ENCODE measurements around the gene LAMC3. TPM values are rescaled to one million over a fixed set of nuclear protein-coding genes. Genes with fewer than 3 reads are reported as not detected.
A peak's percentile ranks its signal among the peaks of the same experiment; 100 is the strongest.

LAMC3 gene
- total and polyA plus RNA-seq, 5 donors from 2014 or later, result 0.37 to 1.2 (median 0.66) TPM

DNA sequence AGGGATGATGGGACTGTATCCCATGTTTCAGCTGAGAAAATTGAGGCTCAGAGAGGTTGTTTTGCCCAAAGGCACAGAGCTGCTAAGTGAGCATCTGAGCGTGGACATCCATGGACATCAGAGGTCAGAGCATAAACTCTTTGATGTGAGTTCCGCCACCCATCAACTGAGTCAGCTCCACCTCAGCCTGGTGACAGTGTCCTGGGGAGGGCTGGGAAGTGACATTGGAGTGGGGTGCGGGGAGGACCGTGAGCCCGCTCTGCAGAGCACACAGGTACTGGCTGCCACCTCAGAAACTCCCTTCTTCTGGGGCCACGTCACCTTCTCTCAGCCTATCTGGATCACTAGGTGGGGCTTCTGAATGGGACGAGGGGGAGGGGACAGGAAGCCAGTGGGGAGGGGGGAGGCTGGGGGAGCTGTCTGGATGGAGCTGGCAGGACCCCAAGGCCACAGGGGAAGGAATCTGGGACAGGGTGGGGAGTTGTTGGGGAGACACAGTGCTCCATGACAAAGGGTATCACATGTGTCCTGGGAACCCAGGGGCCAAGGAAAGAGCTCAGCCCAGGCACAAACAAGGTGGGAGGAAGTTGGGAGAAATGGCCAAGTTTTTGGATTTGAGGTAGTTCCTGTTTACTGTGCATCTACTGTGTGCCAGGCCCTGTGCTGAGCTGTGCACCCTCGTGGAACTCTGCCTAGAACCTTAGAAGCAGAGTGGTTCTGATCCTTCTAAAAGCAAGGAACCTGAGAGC lies 2.5 kb downstream of the LAMC3 start:
- H3K36me3 Mint-ChIP-seq, result no peaks in the 10 kb centered on the region
- no peak for ATAC-seq (ENCODE audit: low read depth in 2 of 2)
- Histone ChIP-seq H3K27ac (ENCODE audit: insufficient read depth, low read length, poor library complexity, severe bottlenecking) (no peak overlapping the region), H3K4me1 (ENCODE audit: control insufficient read depth, insufficient read depth, low read length, poor library complexity, severe bottlenecking) (no peaks in the 10 kb centered on the region), H3K36me3 (ENCODE audit: control insufficient read depth, insufficient read depth, low read length) (no peaks in the 10 kb centered on the region), H3K27me3 (ENCODE audit: control insufficient read depth, insufficient read depth, low read length) (peaks cover 3% of the 10 kb centered on the region), H3K4me3 (ENCODE audit: low read depth, low read length) (no peak overlapping the region), H3K9me3 (ENCODE audit: control insufficient read depth in 2 of 2, low read length in 2 of 2) (no peaks in the 10 kb centered on the region)
- peaks cover 0 to 4% (median 0%) of the 10 kb centered on the region in 4 donors for H3K4me1 Mint-ChIP-seq
- H3K9me3 Mint-ChIP-seq, result peaks cover 0 to 1% (median 0%) of the 10 kb centered on the region in 7 donors
- H3K27me3 Mint-ChIP-seq, result peaks cover 38% of the 10 kb centered on the region
- H3K27ac Mint-ChIP-seq, result no peak overlapping the region
- DNase-seq, result no peak
- H3K4me3 Mint-ChIP-seq, result peak overlapping the region in 1 of 4 donors; percentile 43

DNA sequence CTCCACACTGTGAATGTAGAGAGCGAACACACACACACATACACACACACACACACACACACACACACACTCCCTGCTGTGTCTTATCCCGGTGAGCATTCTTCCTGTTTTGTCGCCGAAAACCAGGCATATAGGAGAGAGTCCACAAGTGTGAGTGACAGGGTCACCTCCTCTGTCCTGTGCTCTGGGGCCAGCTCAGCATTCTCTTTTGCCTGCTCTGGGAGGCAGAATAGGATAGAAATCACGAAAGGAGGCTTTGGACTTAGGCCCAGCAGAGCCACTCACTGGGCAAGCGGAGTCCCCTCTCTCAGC lies 3.0 kb downstream of the LAMC3 start:
- H3K27ac Mint-ChIP-seq, result no peak overlapping the region
- H3K36me3 ChIP-seq (ENCODE audit: control insufficient read depth, insufficient read depth, low read length), result no peaks in the 10 kb centered on the region
- H3K27me3 Mint-ChIP-seq, result peaks cover 33% of the 10 kb centered on the region
- H3K4me3 ChIP-seq (ENCODE audit: low read depth, low read length), result no peak overlapping the region
- no peaks in the 10 kb centered on the region for H3K4me1 ChIP-seq (ENCODE audit: control insufficient read depth, insufficient read depth, low read length, poor library complexity, severe bottlenecking)
- no peak overlapping the region for H3K27ac ChIP-seq (ENCODE audit: insufficient read depth, low read length, poor library complexity, severe bottlenecking)
- DNase-seq (no peak), ATAC-seq (ENCODE audit: low read depth in 2 of 2) (no peak)
- peaks cover 0 to 4% (median 0%) of the 10 kb centered on the region in 4 donors for H3K4me1 Mint-ChIP-seq
- H3K36me3 Mint-ChIP-seq, result no peaks in the 10 kb centered on the region
- peaks cover 0 to 1% (median 0%) of the 10 kb centered on the region in 7 donors for H3K9me3 Mint-ChIP-seq
- no peaks in the 10 kb centered on the region for H3K9me3 ChIP-seq (ENCODE audit: control insufficient read depth in 2 of 2, low read length in 2 of 2)
- no peak overlapping the region for H3K4me3 Mint-ChIP-seq
- peaks cover 3% of the 10 kb centered on the region for H3K27me3 ChIP-seq (ENCODE audit: control insufficient read depth, insufficient read depth, low read length)

DNA sequence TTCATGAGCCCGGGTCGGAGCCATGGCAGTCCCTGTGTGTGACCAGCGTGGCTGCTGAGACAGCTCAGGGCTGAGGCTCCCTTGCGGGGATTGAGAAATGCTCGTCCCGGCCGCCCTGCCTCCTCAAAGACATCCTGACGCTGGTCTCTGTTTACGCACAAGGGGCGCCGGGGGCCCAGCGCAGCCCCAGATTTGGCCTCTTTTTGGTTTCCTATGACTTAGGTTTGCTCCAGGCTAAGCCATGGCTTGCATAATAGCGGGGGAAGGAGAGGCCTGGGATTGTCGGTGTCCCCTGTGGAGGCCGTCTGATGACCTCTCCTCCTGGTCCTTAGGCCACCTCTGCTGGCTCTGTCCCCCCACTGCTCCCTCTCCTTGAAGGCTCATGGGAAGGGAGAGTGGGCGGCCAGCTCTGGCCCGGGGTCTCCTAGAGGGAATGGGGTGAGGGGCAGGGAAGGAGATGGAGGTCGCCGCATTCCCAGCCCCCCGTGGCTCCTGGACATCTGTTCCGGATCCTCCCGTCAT lies 3.5 kb downstream of the LAMC3 start:
- ATAC-seq (ENCODE audit: low read depth in 2 of 2), result no peak
- no peaks in the 10 kb centered on the region for H3K4me1 ChIP-seq (ENCODE audit: control insufficient read depth, insufficient read depth, low read length, poor library complexity, severe bottlenecking)

DNA sequence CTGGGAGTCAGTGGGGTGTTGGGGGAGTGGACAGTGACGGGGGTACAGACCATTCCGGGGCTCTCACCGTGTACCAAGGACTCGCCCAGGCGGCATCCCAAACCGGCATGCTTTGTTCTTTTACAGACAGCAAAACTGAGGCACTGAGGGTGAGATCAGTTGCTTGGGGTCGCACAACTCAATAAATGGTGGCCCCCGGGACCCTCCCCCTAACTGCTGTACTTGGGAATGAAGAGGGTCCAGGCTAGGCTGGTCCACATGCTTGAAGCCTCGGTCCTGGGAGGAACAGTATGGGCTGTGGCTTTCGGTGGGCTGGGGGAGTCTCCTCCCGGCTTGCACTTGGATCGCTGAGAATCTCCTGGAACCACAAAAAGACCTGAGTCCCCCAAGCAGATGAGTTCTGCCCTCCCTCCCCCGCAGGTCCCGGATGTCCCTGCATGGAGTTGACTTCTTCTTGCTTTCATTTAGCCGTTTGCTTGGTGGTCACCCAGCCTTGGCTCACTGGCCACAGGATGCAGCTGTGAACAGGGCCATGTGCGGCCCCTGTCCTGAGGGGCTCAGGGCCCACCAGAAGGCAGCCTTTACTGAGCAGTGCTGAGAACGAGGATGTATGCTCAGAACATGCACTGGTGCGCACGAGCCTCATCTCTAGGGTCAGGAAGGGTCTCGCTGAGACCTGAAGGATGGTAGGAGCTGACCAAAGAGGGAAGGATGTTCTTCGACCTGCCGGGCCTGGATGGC lies 4.2 kb downstream of the LAMC3 start:
- Histone ChIP-seq H3K4me3 (ENCODE audit: low read depth, low read length) (no peak overlapping the region), H3K9me3 (ENCODE audit: control insufficient read depth in 2 of 2, low read length in 2 of 2) (no peaks in the 10 kb centered on the region), H3K4me1 (ENCODE audit: control insufficient read depth, insufficient read depth, low read length, poor library complexity, severe bottlenecking) (no peaks in the 10 kb centered on the region), H3K27ac (ENCODE audit: insufficient read depth, low read length, poor library complexity, severe bottlenecking) (no peak overlapping the region), H3K36me3 (ENCODE audit: control insufficient read depth, insufficient read depth, low read length) (no peaks in the 10 kb centered on the region), H3K27me3 (ENCODE audit: control insufficient read depth, insufficient read depth, low read length) (peaks cover 3% of the 10 kb centered on the region)
- Mint-ChIP-seq H3K27me3 (peaks cover 26% of the 10 kb centered on the region), H3K4me3 (no peak overlapping the region), H3K9me3 (no peaks in the 10 kb centered on the region), H3K27ac (no peak overlapping the region), H3K4me1 (peaks cover 0 to 4% (median 0%) of the 10 kb centered on the region in 4 donors), H3K36me3 (no peaks in the 10 kb centered on the region)
- ATAC-seq (ENCODE audit: low read depth in 2 of 2) (no peak), DNase-seq (no peak)

More for the DNA sequence above, 3.5 kb downstream of the LAMC3 start:
- Histone ChIP-seq H3K36me3 (ENCODE audit: control insufficient read depth, insufficient read depth, low read length) (no peaks in the 10 kb centered on the region), H3K4me3 (ENCODE audit: low read depth, low read length) (no peak overlapping the region), H3K27ac (ENCODE audit: insufficient read depth, low read length, poor library complexity, severe bottlenecking) (no peak overlapping the region), H3K27me3 (ENCODE audit: control insufficient read depth, insufficient read depth, low read length) (peaks cover 3% of the 10 kb centered on the region), H3K9me3 (ENCODE audit: control insufficient read depth in 2 of 2, low read length in 2 of 2) (no peaks in the 10 kb centered on the region)
- Mint-ChIP-seq H3K36me3 (no peaks in the 10 kb centered on the region), H3K9me3 (peaks cover 0 to 1% (median 0%) of the 10 kb centered on the region in 7 donors), H3K27me3 (peaks cover 33% of the 10 kb centered on the region), H3K4me1 (peaks cover 0 to 4% (median 0%) of the 10 kb centered on the region in 4 donors), H3K4me3 (no peak overlapping the region), H3K27ac (no peak overlapping the region)
- no peak for DNase-seq

DNA sequence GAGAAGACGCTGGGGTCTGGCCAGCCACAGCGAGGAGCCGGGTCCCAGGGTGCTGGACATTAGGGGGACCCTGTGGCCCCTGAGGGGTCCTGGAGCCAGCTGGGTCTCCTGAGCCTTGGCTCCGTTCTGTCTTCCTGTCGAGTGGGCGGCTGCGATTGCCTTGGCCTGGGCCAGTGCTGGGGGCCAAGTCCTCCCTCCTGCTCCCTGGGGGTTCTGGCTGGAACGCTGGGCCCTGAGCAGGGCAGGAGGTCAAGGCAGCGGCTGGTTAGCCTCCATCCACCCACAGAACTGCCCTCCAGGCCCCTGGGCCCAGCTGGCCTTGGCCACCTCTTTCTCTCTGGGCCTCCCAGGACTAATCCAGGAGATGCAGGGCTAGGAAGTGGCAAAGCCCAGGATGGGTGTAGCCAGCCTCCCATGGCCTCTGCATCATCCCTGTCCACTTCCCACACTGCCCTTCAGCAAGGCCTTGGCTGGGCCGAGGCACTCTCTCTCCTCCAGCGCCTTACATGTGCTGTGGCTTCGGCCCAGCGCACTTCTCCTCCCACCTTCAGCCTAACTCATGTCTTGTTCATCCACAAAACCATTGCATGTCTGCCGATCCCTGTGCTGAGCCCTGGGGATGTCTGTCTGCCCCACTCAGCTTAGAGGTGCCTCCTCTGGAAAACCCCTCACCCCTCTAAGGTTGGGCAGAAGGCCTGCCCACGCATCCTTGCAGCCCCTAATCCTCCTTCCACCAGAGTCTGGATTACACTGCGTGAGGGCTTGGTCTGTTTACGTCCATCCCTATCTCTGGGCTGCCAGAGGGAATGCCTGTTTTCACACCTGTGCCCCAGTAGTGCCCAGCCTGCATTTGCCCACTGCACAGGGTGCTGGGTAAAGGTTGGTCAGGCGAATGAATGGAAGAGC lies 5.0 kb downstream of the LAMC3 start:
- Mint-ChIP-seq H3K9me3 (no peaks in the 10 kb centered on the region), H3K4me1 (peaks cover 0 to 1% (median 0%) of the 10 kb centered on the region in 4 donors), H3K36me3 (no peaks in the 10 kb centered on the region), H3K27ac (peak overlapping the region in 1 of 3 donors; percentile 47), H3K27me3 (peaks cover 24% of the 10 kb centered on the region), H3K4me3 (no peak overlapping the region)
- H3K27me3 ChIP-seq (ENCODE audit: control insufficient read depth, insufficient read depth, low read length), result no peaks in the 10 kb centered on the region
- H3K9me3 ChIP-seq (ENCODE audit: control insufficient read depth in 2 of 2, low read length in 2 of 2), result no peaks in the 10 kb centered on the region
- H3K36me3 ChIP-seq (ENCODE audit: control insufficient read depth, insufficient read depth, low read length), result no peaks in the 10 kb centered on the region
- H3K4me1 ChIP-seq (ENCODE audit: control insufficient read depth, insufficient read depth, low read length, poor library complexity, severe bottlenecking), result no peaks in the 10 kb centered on the region
- H3K4me3 ChIP-seq (ENCODE audit: low read depth, low read length), result no peak overlapping the region
- H3K27ac ChIP-seq (ENCODE audit: insufficient read depth, low read length, poor library complexity, severe bottlenecking), result no peak overlapping the region
- ATAC-seq (ENCODE audit: low read depth in 2 of 2) (no peak), DNase-seq (no peak)

DNA sequence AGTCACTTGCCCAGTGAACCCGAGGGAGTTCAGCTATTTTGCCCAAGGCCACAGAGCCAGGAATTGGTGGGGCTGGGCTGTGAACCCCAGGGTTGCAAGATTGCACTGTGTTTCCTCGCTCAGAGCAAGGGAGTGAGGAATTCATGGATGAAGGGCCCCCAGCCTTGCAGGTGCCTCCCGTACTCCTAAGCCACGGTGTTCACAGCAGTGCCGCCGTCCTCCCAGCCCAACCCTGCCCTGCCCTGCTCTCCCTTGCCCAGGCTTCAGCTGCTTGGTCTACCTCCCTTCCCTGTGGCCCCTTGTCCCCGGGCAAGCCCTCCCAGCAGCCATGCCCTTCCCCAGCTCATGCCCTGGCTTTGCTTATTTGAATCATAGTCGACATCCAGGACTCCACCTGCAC lies 6.1 kb downstream of the LAMC3 start:
- H3K27me3 ChIP-seq (ENCODE audit: control insufficient read depth, insufficient read depth, low read length), result no peaks in the 10 kb centered on the region
- no peak overlapping the region for H3K27ac ChIP-seq (ENCODE audit: insufficient read depth, low read length, poor library complexity, severe bottlenecking)
- Mint-ChIP-seq H3K36me3 (no peaks in the 10 kb centered on the region), H3K27ac (no peak overlapping the region), H3K27me3 (peaks cover 22% of the 10 kb centered on the region), H3K4me3 (no peak overlapping the region), H3K9me3 (no peaks in the 10 kb centered on the region), H3K4me1 (peaks cover 0 to 1% (median 0%) of the 10 kb centered on the region in 4 donors)
- H3K36me3 ChIP-seq (ENCODE audit: control insufficient read depth, insufficient read depth, low read length), result no peaks in the 10 kb centered on the region
- H3K9me3 ChIP-seq (ENCODE audit: control insufficient read depth in 2 of 2, low read length in 2 of 2), result no peaks in the 10 kb centered on the region
- DNase-seq (no peak), ATAC-seq (ENCODE audit: low read depth in 2 of 2) (no peak)
- H3K4me1 ChIP-seq (ENCODE audit: control insufficient read depth, insufficient read depth, low read length, poor library complexity, severe bottlenecking), result no peaks in the 10 kb centered on the region
- no peak overlapping the region for H3K4me3 ChIP-seq (ENCODE audit: low read depth, low read length)

DNA sequence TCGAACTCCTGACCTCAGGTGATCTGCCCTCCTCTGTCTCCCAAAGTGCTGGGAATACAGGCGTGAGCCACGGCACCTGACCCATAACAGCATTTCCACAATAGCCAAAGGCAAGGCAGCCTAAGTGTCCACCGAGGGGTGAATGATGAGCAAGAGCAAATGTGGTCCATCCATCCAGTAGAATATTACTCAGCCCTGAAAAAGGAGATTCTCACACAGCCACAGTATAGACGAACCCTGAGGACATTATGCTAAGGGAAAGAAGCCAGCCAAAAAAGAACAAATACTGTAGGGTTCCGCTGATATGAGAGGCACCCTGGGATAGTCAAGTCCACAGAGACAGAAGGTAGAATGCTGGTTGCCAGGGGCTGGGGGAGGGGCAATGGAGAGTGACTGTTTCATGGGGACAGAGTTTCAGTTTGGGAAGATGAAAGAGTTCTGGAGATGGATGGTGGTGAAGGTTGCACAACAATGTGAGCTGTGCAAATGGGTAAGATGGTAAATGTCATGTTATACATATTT lies 7.0 kb downstream of the LAMC3 start:
- no peaks in the 10 kb centered on the region for H3K27me3 ChIP-seq (ENCODE audit: control insufficient read depth, insufficient read depth, low read length)
- Mint-ChIP-seq H3K36me3 (no peaks in the 10 kb centered on the region), H3K4me3 (no peak overlapping the region), H3K4me1 (peaks cover 0 to 1% (median 0%) of the 10 kb centered on the region in 4 donors), H3K27me3 (peaks cover 14% of the 10 kb centered on the region), H3K9me3 (no peaks in the 10 kb centered on the region), H3K27ac (no peak overlapping the region)
- no peak for ATAC-seq (ENCODE audit: low read depth in 2 of 2)
- no peaks in the 10 kb centered on the region for H3K9me3 ChIP-seq (ENCODE audit: control insufficient read depth in 2 of 2, low read length in 2 of 2)
- H3K36me3 ChIP-seq (ENCODE audit: control insufficient read depth, insufficient read depth, low read length), result no peaks in the 10 kb centered on the region
- no peak overlapping the region for H3K27ac ChIP-seq (ENCODE audit: insufficient read depth, low read length, poor library complexity, severe bottlenecking)
- no peaks in the 10 kb centered on the region for H3K4me1 ChIP-seq (ENCODE audit: control insufficient read depth, insufficient read depth, low read length, poor library complexity, severe bottlenecking)
- DNase-seq, result no peak
- H3K4me3 ChIP-seq (ENCODE audit: low read depth, low read length), result no peak overlapping the region

Data from CD4-positive, CD25-positive, alpha-beta regulatory T cell (primary cell).